HG03565 (cell line): ENCODE results near the gene PIK3R3.

Experiments used
- ATAC-seq: cut with Tn5 transposase; IDR thresholded peaks from one replicate; pipeline ENCODE4 v1.9.1; 2021; ENCODE audit warnings: mild to moderate bottlenecking, moderate library complexity; ENCODE audit not compliant: unreplicated experiment

Gene PIK3R3

GRCh38 chr1:46132529-46133180 is at the start of gene PIK3R3:
Gene PIK3R3 (minus strand): TSS chr1:46132629. CDS start chr1:46131952, 677 bp downstream.
- peak; percentile 83 for ATAC-seq

GRCh38 chr1:46181343-46182260 is 49.2 kb upstream of the PIK3R3 start:
- no peak for ATAC-seq

- no peak for ATAC-seq
These were observed 47.7 kb upstream of the PIK3R3 start for GRCh38 chr1:46180082-46180616.

GRCh38 chr1:46179138-46180081 is 47.0 kb upstream of the PIK3R3 start:
- ATAC-seq = no peak

- no peak for ATAC-seq
These were observed 43.9 kb upstream of the PIK3R3 start, which contains the start of gene P3R3URF for GRCh38 chr1:46176211-46176865. Gene P3R3URF (minus strand): TSS chr1:46176488. CDS start chr1:46176471, 17 bp downstream.

- ATAC-seq = no peak
These were observed 42.8 kb upstream of the PIK3R3 start for GRCh38 chr1:46175243-46175642.

- ATAC-seq = no peak
These were observed 42.2 kb upstream of the PIK3R3 start, which contains the start of gene TSPAN1 for GRCh38 chr1:46174448-46175231. Gene TSPAN1 (plus strand): TSS chr1:46175087. CDS start chr1:46181108, 6,021 bp downstream.

- no peak for ATAC-seq
These were observed 41.0 kb upstream of the PIK3R3 start for GRCh38 chr1:46173361-46173856.

- ATAC-seq = no peak
These were observed 39.9 kb upstream of the PIK3R3 start for GRCh38 chr1:46172321-46172720.

GRCh38 chr1:46171871-46172270 is 39.4 kb upstream of the PIK3R3 start:
- no peak for ATAC-seq

GRCh38 chr1:46171351-46171750 is 38.9 kb upstream of the PIK3R3 start:
- ATAC-seq = no peak

GRCh38 chr1:46169811-46170454 is 37.5 kb upstream of the PIK3R3 start:
- no peak for ATAC-seq

GRCh38 chr1:46168477-46168876 is 36.0 kb upstream of the PIK3R3 start:
- ATAC-seq = no peak

- ATAC-seq = no peak
These were observed 34.4 kb upstream of the PIK3R3 start for GRCh38 chr1:46166521-46167462.

GRCh38 chr1:46160212-46160611 is 27.8 kb upstream of the PIK3R3 start:
- no peak for ATAC-seq

- ATAC-seq = no peak
These were observed 27.1 kb upstream of the PIK3R3 start for GRCh38 chr1:46159516-46159915.
